ENCODE data around the gene HECTD4.
"Not testable (repeated sequence)": the region's sequence is repeated elsewhere in the genome, so short reads cannot be mapped to it uniquely, and the experiment has no call there.

HECTD4 gene

GRCh38 chr12:112170971-112171596 is 211.1 kb downstream of the HECTD4 start:
- DNase-seq, result no peak

- DNase-seq, result no peak
Observed at GRCh38 chr12:112170376-112170775, 211.9 kb downstream of the HECTD4 start.

GRCh38 chr12:112169966-112170365 is 212.3 kb downstream of the HECTD4 start:
- DNase-seq, result no peak

- no peak for DNase-seq
Observed at GRCh38 chr12:112169161-112169872, 212.9 kb downstream of the HECTD4 start.

GRCh38 chr12:112168561-112168971 is 213.7 kb downstream of the HECTD4 start:
- DNase-seq, result no peak

GRCh38 chr12:112167718-112168525 is 214.3 kb downstream of the HECTD4 start:
- DNase-seq, result no peak

GRCh38 chr12:112167031-112167461 is 215.2 kb downstream of the HECTD4 start:
- no peak for DNase-seq

- DNase-seq, result no peak
Observed at GRCh38 chr12:112166051-112167015, 215.9 kb downstream of the HECTD4 start.

GRCh38 chr12:112165624-112166023 is 216.6 kb downstream of the HECTD4 start:
- DNase-seq, result no peak

- no peak for DNase-seq
Observed at GRCh38 chr12:112164011-112164660, 218.1 kb downstream of the HECTD4 start.

GRCh38 chr12:112163471-112163991 is 218.7 kb downstream of the HECTD4 start:
- DNase-seq, result no peak

- DNase-seq, result no peak
Observed at GRCh38 chr12:112163056-112163455, 219.2 kb downstream of the HECTD4 start.

GRCh38 chr12:112162241-112162790 is 219.9 kb downstream of the HECTD4 start:
- DNase-seq, result no peak

- DNase-seq, result no peak
Observed at GRCh38 chr12:112161711-112162110, 220.5 kb downstream of the HECTD4 start.

- DNase-seq, result no peak
Observed at GRCh38 chr12:112160611-112161010, 221.6 kb downstream of the HECTD4 start.

GRCh38 chr12:112159146-112159541 is 223.1 kb downstream of the HECTD4 start:
- DNase-seq, result no peak

- DNase-seq, result not testable (repeated sequence)
Observed at GRCh38 chr12:112158461-112159145, 223.6 kb downstream of the HECTD4 start.

- no peak for DNase-seq
Observed at GRCh38 chr12:112153893-112154219, 228.4 kb downstream of the HECTD4 start.

- DNase-seq, result no peak
Observed at GRCh38 chr12:112153181-112153892, 228.9 kb downstream of the HECTD4 start.
